Neuronal stem cell (in vitro differentiated cells): Measurements from ENCODE around the gene RIN3.

Source experiments
- DNase-seq: peaks from one replicate; pipeline ENCODE4 v3.0.0-alpha.2; 2013; ENCODE audit warnings: low spot score
- H2AFZ ChIP-seq: one replicate; pipeline ENCODE4 v1.6.1; 2013; ENCODE audit warnings: mild to moderate bottlenecking, low read length, inconsistent platforms
- H2AK5ac ChIP-seq: 2 replicates; pipeline ENCODE4 v1.6.1; 2013; ENCODE audit warnings: low read depth, mild to moderate bottlenecking, inconsistent platforms, low read length, moderate library complexity, mixed read lengths
- H2BK120ac ChIP-seq: 2 replicates; pipeline ENCODE4 v1.6.1; 2013; ENCODE audit warnings: low read depth, mild to moderate bottlenecking, inconsistent platforms, low read length, moderate library complexity, mixed read lengths
- H2BK12ac ChIP-seq: one replicate; pipeline ENCODE4 v1.6.1; 2013; ENCODE audit warnings: low read length, inconsistent platforms
- H2BK15ac ChIP-seq: 2 replicates; pipeline ENCODE4 v1.6.1; 2013; ENCODE audit warnings: mild to moderate bottlenecking, low read length, inconsistent platforms, mixed read lengths
- H2BK5ac ChIP-seq: one replicate; pipeline ENCODE4 v1.6.1; 2013; ENCODE audit warnings: inconsistent platforms, mild to moderate bottlenecking, low read length, moderate library complexity
- H3K14ac ChIP-seq: one replicate; pipeline ENCODE4 v1.6.1; 2013; ENCODE audit warnings: low read length, inconsistent platforms
- H3K18ac ChIP-seq: 2 replicates; pipeline ENCODE4 v1.6.1; 2013; ENCODE audit warnings: low read length, inconsistent platforms
- H3K23ac ChIP-seq: 2 replicates; pipeline ENCODE4 v1.6.1; 2013; ENCODE audit warnings: low read depth, mild to moderate bottlenecking, mixed read lengths, low read length, inconsistent platforms; ENCODE audit not compliant: poor library complexity
- H3K27ac ChIP-seq: replicated peaks from 3 replicates; pipeline ENCODE4 v1.5.1; 2013; ENCODE audit warnings: low read length, inconsistent platforms
- H3K27me3 ChIP-seq, 3 experiments: 2 replicates each; pipeline ENCODE4 v1.6.1; 2013; ENCODE audit warnings: low read length in 3 of 3, mild to moderate bottlenecking in 2 of 3, inconsistent platforms in 1 of 3, low read depth in 1 of 3, mixed read lengths in 1 of 3, moderate library complexity in 1 of 3; ENCODE audit not compliant: control insufficient read depth in 3 of 3, insufficient read depth in 3 of 3
- H3K36me3 ChIP-seq, 2 donors: replicated peaks in 1 of 2; 2 replicates each; pipeline ENCODE4 v1.6.1; 2013; ENCODE audit warnings: low read length in 2 of 2; ENCODE audit not compliant: control insufficient read depth in 2 of 2, insufficient read depth in 2 of 2
- H3K4ac ChIP-seq: 2 replicates; pipeline ENCODE4 v1.6.1; 2013; ENCODE audit warnings: inconsistent platforms, mild to moderate bottlenecking, low read length, moderate library complexity
- H3K4me1 ChIP-seq, 2 donors: 1 replicate in 1 of 2; 2 replicates in 1 of 2; pipeline ENCODE4 v1.6.1; 2013; ENCODE audit warnings: low read length in 2 of 2, low read depth in 1 of 2; ENCODE audit not compliant: control insufficient read depth in 2 of 2, insufficient read depth in 1 of 2
- H3K4me2 ChIP-seq: one replicate; pipeline ENCODE4 v1.6.1; 2013; ENCODE audit warnings: mild to moderate bottlenecking, low read length, inconsistent platforms; ENCODE audit not compliant: insufficient read depth, poor library complexity, severe bottlenecking
- H3K4me3 ChIP-seq, 2 donors: 2 replicates each; pipeline ENCODE4 v1.5.1; 2013; ENCODE audit warnings: low read length in 2 of 2, mild to moderate bottlenecking in 2 of 2, inconsistent platforms in 1 of 2, moderate library complexity in 1 of 2
- H3K79me1 ChIP-seq: one replicate; pipeline ENCODE4 v1.6.1; 2013; ENCODE audit warnings: low read depth, mild to moderate bottlenecking, inconsistent platforms, low read length, moderate library complexity
- H3K9ac ChIP-seq: one replicate; pipeline ENCODE4 v1.6.1; 2013; ENCODE audit warnings: mild to moderate bottlenecking, low read depth, low read length, inconsistent platforms; ENCODE audit not compliant: poor library complexity
- H3K9me3 ChIP-seq, 2 donors: replicated peaks in 1 of 2; 2 replicates each; pipeline versions ENCODE3 to v1.6.1; 2013; ENCODE audit warnings: low read length in 2 of 2, mild to moderate bottlenecking in 2 of 2, inconsistent platforms in 1 of 2, low read depth in 1 of 2, mixed read lengths in 1 of 2, moderate library complexity in 1 of 2; ENCODE audit not compliant: control insufficient read depth in 2 of 2, insufficient read depth in 1 of 2
- H4K8ac ChIP-seq: one replicate; pipeline ENCODE4 v1.6.1; 2013; ENCODE audit warnings: low read depth, mild to moderate bottlenecking, inconsistent platforms, low read length, moderate library complexity
- H4K91ac ChIP-seq: one replicate; pipeline ENCODE4 v1.6.1; 2013; ENCODE audit warnings: low read length, low read depth, mild to moderate bottlenecking, inconsistent platforms; ENCODE audit not compliant: poor library complexity
- WGBS, 2 donors: extraction: QIAGEN DNeasy Blood & Tissue Kit; methylation state at CpG; one replicate each; pipeline ENCODE4 v1.1.7; 2013; ENCODE audit warnings: missing lambda C conversion rate in 2 of 2, mixed read lengths in 1 of 2; ENCODE audit not compliant: insufficient read length in 2 of 2, insufficient replicate concordance in 1 of 2; ENCODE audit errors: extremely low coverage in 2 of 2; 5-methylcytosine and 5-hydroxymethylcytosine counted together

Gene RIN3

GRCh38 chr14:92523752-92524151, 10.2 kb downstream of the RIN3 start:
- no peak overlapping the region for H2BK12ac ChIP-seq
- H4K91ac ChIP-seq = no peak overlapping the region
- no peaks in the 10 kb centered on the region for H3K36me3 ChIP-seq
- H3K79me1 ChIP-seq = no peaks in the 10 kb centered on the region
- no peak overlapping the region for H3K27ac ChIP-seq
- no peak overlapping the region for H2BK5ac ChIP-seq
- H3K4me1 ChIP-seq = no peaks in the 10 kb centered on the region
- H2BK120ac ChIP-seq = no peak overlapping the region
- no peak overlapping the region for H3K18ac ChIP-seq
- no peak overlapping the region for H3K9ac ChIP-seq
- no peak overlapping the region for H3K4me2 ChIP-seq
- H3K14ac ChIP-seq = peak overlapping the region; percentile 79
- DNase-seq = no peak
- H2AK5ac ChIP-seq = no peak overlapping the region
- H3K9me3 ChIP-seq = no peaks in the 10 kb centered on the region
- no peak overlapping the region for H3K4ac ChIP-seq
- H4K8ac ChIP-seq = no peak overlapping the region
- H2AFZ ChIP-seq = no peak overlapping the region
- no peak overlapping the region for H3K23ac ChIP-seq
- no peak overlapping the region for H3K4me3 ChIP-seq
- no peaks in the 10 kb centered on the region for H3K27me3 ChIP-seq
- no peak overlapping the region for H2BK15ac ChIP-seq
- WGBS, 2 donors = no CpG with 5 or more reads among the region's 6 CpGs

DNA sequence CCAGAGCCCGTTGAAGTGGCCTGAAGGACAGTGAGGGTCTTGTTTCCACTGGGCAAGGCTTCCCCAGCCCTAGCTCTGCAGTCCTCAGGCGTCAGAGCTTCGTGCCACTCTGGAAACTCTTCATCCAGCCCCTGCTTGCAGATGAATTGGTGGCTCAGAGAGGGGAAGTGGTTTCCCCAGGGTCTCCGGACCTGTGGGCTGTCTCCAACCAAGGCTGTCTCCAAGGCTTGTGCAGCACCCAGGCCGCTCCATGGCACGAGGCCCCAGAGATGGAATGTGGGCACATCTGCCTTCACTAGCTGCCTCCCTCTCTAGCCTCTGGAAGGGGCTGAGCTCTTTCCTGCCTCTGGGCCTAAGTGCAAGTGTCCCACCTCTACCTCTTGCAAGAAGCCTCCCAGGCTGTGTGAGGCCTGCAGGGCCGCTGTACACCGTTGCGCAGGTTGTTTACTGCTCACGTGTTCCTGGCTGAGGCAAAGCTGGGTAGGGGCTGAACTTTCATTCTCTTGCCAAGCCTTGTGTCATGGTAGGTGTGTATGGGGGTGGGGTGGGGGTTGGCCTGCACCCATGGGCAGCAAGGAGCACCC, 11.1 kb downstream of the RIN3 start:
- no CpG with 5 or more reads among the region's 10 CpGs for WGBS, 2 donors
- DNase-seq = no peak
- H3K14ac ChIP-seq = no peak overlapping the region

GRCh38 chr14:92525322-92526095, 11.9 kb downstream of the RIN3 start:
- Histone ChIP-seq H2BK12ac (peak overlapping the region; percentile 50), H3K4me2 (no peak overlapping the region), H3K27ac (no peak overlapping the region), H3K9me3 (no peaks in the 10 kb centered on the region), H2AK5ac (peak overlapping the region; percentile 41), H3K9ac (no peak overlapping the region), H2BK5ac (no peak overlapping the region), H3K18ac (peak overlapping the region; percentile 35), H2BK120ac (no peak overlapping the region), H3K4me1 (no peaks in the 10 kb centered on the region), H3K36me3 (no peaks in the 10 kb centered on the region), H3K79me1 (no peaks in the 10 kb centered on the region), H2BK15ac (no peak overlapping the region), H3K27me3 (no peaks in the 10 kb centered on the region), H3K14ac (peak overlapping the region; percentile 25), H3K23ac (peak overlapping the region; percentile 94), H3K4me3 (no peak overlapping the region), H2AFZ (no peak overlapping the region), H4K8ac (no peak overlapping the region), H4K91ac (peak overlapping the region; percentile 90), H3K4ac (peak overlapping the region; percentile 46)
- no peak for DNase-seq
- WGBS, 2 donors = no CpG with 5 or more reads among the region's 12 CpGs

More for the DNA sequence above, 11.1 kb downstream of the RIN3 start:
- no peak overlapping the region for H4K8ac ChIP-seq
- no peak overlapping the region for H2BK15ac ChIP-seq
- H2BK5ac ChIP-seq = no peak overlapping the region
- H3K4me1 ChIP-seq = no peaks in the 10 kb centered on the region
- no peaks in the 10 kb centered on the region for H3K9me3 ChIP-seq
- H3K27me3 ChIP-seq = no peaks in the 10 kb centered on the region
- H3K4me2 ChIP-seq = no peak overlapping the region
- peak overlapping the region; percentile 47 for H3K9ac ChIP-seq
- H4K91ac ChIP-seq = no peak overlapping the region
- H2BK12ac ChIP-seq = no peak overlapping the region
- H3K4ac ChIP-seq = no peak overlapping the region
- no peak overlapping the region for H2BK120ac ChIP-seq
- H3K18ac ChIP-seq = peak overlapping the region; percentile 40
- no peak overlapping the region for H3K4me3 ChIP-seq
- H2AFZ ChIP-seq = no peak overlapping the region
- no peak overlapping the region for H2AK5ac ChIP-seq
- H3K23ac ChIP-seq = no peak overlapping the region
- H3K27ac ChIP-seq = no peak overlapping the region
- no peaks in the 10 kb centered on the region for H3K79me1 ChIP-seq
- H3K36me3 ChIP-seq = no peaks in the 10 kb centered on the region

DNA sequence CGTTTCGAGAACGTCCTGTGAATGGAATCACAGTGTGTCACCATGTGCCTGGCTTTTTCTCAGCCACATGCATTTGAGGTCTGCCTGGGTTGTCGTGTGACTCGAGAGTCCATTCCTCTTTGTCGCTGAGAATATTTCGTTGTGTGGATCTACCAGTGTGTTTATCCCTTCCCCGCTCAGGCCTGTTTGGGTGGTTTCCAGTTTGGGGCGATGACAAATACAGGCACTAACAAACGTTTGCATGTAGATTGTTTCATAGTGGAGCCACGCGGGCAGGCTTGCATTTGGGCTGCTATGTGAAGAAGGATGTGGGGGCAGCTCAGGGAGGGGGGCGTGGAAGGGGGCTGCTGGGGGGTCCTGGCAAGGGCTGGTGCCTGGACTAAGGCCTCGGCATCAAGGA, 14.1 kb downstream of the RIN3 start:
- no peak overlapping the region for H2BK5ac ChIP-seq
- no peak overlapping the region for H3K27ac ChIP-seq
- peaks cover 0 to 3% of the 10 kb centered on the region in 2 donors for H3K4me1 ChIP-seq
- no peaks in the 10 kb centered on the region for H3K9me3 ChIP-seq
- no peak overlapping the region for H3K14ac ChIP-seq
- H4K8ac ChIP-seq = no peak overlapping the region
- no peak overlapping the region for H3K18ac ChIP-seq
- H3K23ac ChIP-seq = no peak overlapping the region
- no peak overlapping the region for H2BK12ac ChIP-seq
- no peak overlapping the region for H3K4ac ChIP-seq
- no peak for DNase-seq
- no peak overlapping the region for H2AFZ ChIP-seq
- no peak overlapping the region for H3K9ac ChIP-seq
- H2BK15ac ChIP-seq = no peak overlapping the region
- no peak overlapping the region for H3K4me2 ChIP-seq
- H2BK120ac ChIP-seq = no peak overlapping the region
- H3K27me3 ChIP-seq = no peaks in the 10 kb centered on the region
- H3K4me3 ChIP-seq = no peak overlapping the region
- no peak overlapping the region for H4K91ac ChIP-seq
- no peak overlapping the region for H2AK5ac ChIP-seq
- H3K36me3 ChIP-seq = no peaks in the 10 kb centered on the region
- no CpG with 5 or more reads among the region's 14 CpGs for WGBS, 2 donors
- H3K79me1 ChIP-seq = no peaks in the 10 kb centered on the region
